IMR-90 (cell line): Measurements from ENCODE around the gene FAM131C. TPM values are rescaled to one million over a fixed set of nuclear protein-coding genes. Genes with fewer than 3 reads are reported as not detected.
"Not testable (repeated sequence)": the region's sequence is repeated elsewhere in the genome, so short reads cannot be mapped to it uniquely, and the experiment has no call there.

Experiments used
- ATAC-seq: fragments of 200-7000 bp; cut with Tn5 transposase; 2 replicates; pipeline ENCODE4 v1.9.1; 2020; ENCODE audit warnings: low read depth, mild to moderate bottlenecking, moderate library complexity
- BruUV-seq: library from RNA; stranded (reverse); fragments of 400-500 nt; replicated peaks from 2 replicates; lab custom pipeline; 2021; lab: Mats Ljungman, UMichigan
- CTCF ChIA-PET: fragments of 300-600 bp; formaldehyde crosslinking; extraction: SDS; loops from one replicate; lab custom pipeline; 2021; ENCODE audit warnings: antibody characterized with exemption; lab: Yijun Ruan, JAX
- POLR2A ChIA-PET: fragments of 300-600 bp; sonication (Branson Sonifier 250); formaldehyde crosslinking; loops from one replicate; lab custom pipeline; 2022; ENCODE audit warnings: antibody characterized with exemption; ENCODE audit not compliant: unreplicated experiment; lab: Charles Lee
- DNase-seq: peaks from one replicate; pipeline ENCODE4 v3.0.0; 2013
- H2AFZ ChIP-seq: replicated peaks from 2 replicates; pipeline ENCODE3; 2013; ENCODE audit warnings: low read length, mild to moderate bottlenecking; ENCODE audit not compliant: poor library complexity
- H2AK5ac ChIP-seq: 2 replicates; pipeline ENCODE4 v1.6.1; 2013; ENCODE audit warnings: low read depth, low read length, inconsistent platforms
- H2AK9ac ChIP-seq: replicated peaks from 2 replicates; pipeline ENCODE3; 2013; ENCODE audit warnings: mild to moderate bottlenecking, low read depth, low read length, moderate library complexity; ENCODE audit not compliant: poor library complexity
- H2BK120ac ChIP-seq: 2 replicates; pipeline ENCODE4 v1.6.1; 2013; ENCODE audit warnings: low read depth, low read length, inconsistent platforms
- H2BK15ac ChIP-seq: 3 replicates; pipeline ENCODE4 v1.6.1; 2013; ENCODE audit warnings: low read depth, low read length, inconsistent platforms
- H2BK20ac ChIP-seq: 2 replicates; pipeline ENCODE4 v1.6.1; 2013; ENCODE audit warnings: low read depth, mild to moderate bottlenecking, inconsistent platforms, low read length, moderate library complexity
- H2BK5ac ChIP-seq: 2 replicates; pipeline ENCODE4 v1.6.1; 2013; ENCODE audit warnings: mild to moderate bottlenecking, low read depth, low read length, inconsistent platforms; ENCODE audit not compliant: poor library complexity, severe bottlenecking
- H3K14ac ChIP-seq: replicated peaks from 2 replicates; pipeline ENCODE4 v1.6.1; 2013; ENCODE audit warnings: low read depth, low read length, inconsistent platforms
- H3K18ac ChIP-seq: 2 replicates; pipeline ENCODE4 v1.6.1; 2013; ENCODE audit warnings: low read depth, low read length, control low read depth
- H3K23ac ChIP-seq: 2 replicates; pipeline ENCODE4 v1.6.1; 2013; ENCODE audit warnings: low read depth, low read length, inconsistent platforms
- H3K27ac ChIP-seq: 2 replicates; pipeline ENCODE4 v1.5.1; 2013; ENCODE audit warnings: mild to moderate bottlenecking, control low read depth, low read length; ENCODE audit not compliant: insufficient read depth
- H3K27me3 ChIP-seq: 2 replicates; pipeline ENCODE4 v1.6.1; 2013; ENCODE audit warnings: low read length; ENCODE audit not compliant: control insufficient read depth, insufficient read depth
- H3K36me3 ChIP-seq: 2 replicates; pipeline ENCODE4 v1.6.1; 2013; ENCODE audit warnings: low read length, mixed read lengths; ENCODE audit not compliant: control insufficient read depth, insufficient read depth
- H3K4ac ChIP-seq: 2 replicates; pipeline ENCODE4 v1.6.1; 2013; ENCODE audit warnings: low read depth, low read length, inconsistent platforms
- H3K4me1 ChIP-seq: 2 replicates; pipeline ENCODE4 v1.6.1; 2013; ENCODE audit warnings: low read length, mixed read lengths; ENCODE audit not compliant: control insufficient read depth, insufficient read depth
- H3K4me2 ChIP-seq: 2 replicates; pipeline ENCODE4 v1.6.1; 2013; ENCODE audit warnings: low read depth, mild to moderate bottlenecking, control low read depth, low read length, moderate library complexity
- H3K4me3 ChIP-seq: 2 replicates; pipeline ENCODE4 v1.5.1; 2013; ENCODE audit warnings: low read depth, mild to moderate bottlenecking, control low read depth, low read length, moderate library complexity; ENCODE audit not compliant: insufficient read depth
- H3K56ac ChIP-seq: 2 replicates; pipeline ENCODE4 v1.6.1; 2013; ENCODE audit warnings: low read length, inconsistent platforms; ENCODE audit not compliant: insufficient read depth; ENCODE audit errors: extremely low read depth
- H3K79me1 ChIP-seq, 2 experiments: 2 replicates each; pipeline ENCODE4 v1.6.1; 2013; ENCODE audit warnings: low read length in 2 of 2, inconsistent platforms in 1 of 2, low read depth in 1 of 2
- H3K9ac ChIP-seq: 2 replicates; pipeline ENCODE4 v1.6.1; 2013; ENCODE audit warnings: low read depth, low read length, control low read depth
- H3K9me1 ChIP-seq: 2 replicates; pipeline ENCODE4 v1.6.1; 2013; ENCODE audit warnings: low read length, inconsistent platforms; ENCODE audit not compliant: insufficient read depth
- H3K9me3 ChIP-seq: 2 replicates; pipeline ENCODE4 v1.6.1; 2013; ENCODE audit warnings: low read length; ENCODE audit not compliant: control insufficient read depth, insufficient read depth
- H4K20me1 ChIP-seq: 2 replicates; pipeline ENCODE4 v1.6.1; 2013; ENCODE audit warnings: low read length, inconsistent platforms; ENCODE audit not compliant: insufficient read depth
- H4K5ac ChIP-seq: 2 replicates; pipeline ENCODE4 v1.6.1; 2013; ENCODE audit warnings: mild to moderate bottlenecking, low read depth, low read length, control low read depth
- H4K8ac ChIP-seq, 2 experiments: 2 replicates each; pipeline ENCODE4 v1.6.1; 2013; ENCODE audit warnings: low read depth in 2 of 2, low read length in 2 of 2, control low read depth in 1 of 2, inconsistent platforms in 1 of 2
- H4K91ac ChIP-seq: 2 replicates; pipeline ENCODE4 v1.6.1; 2013; ENCODE audit warnings: low read depth, low read length, inconsistent platforms; ENCODE audit not compliant: insufficient read depth
- MAFK ChIP-seq: IDR thresholded peaks from 2 replicates; pipeline ENCODE4 v1.6.1; 2012; ENCODE audit warnings: low read depth, low read length, improper control_type of control experiment
- WGBS, 2 experiments: methylation state at CpG; one replicate each; pipeline versions ENCODE4 v1.1.5 to v1.1.7; 2013; ENCODE audit warnings: missing lambda C conversion rate in 2 of 2; ENCODE audit not compliant: insufficient read length in 1 of 2; ENCODE audit errors: extremely low coverage in 2 of 2; 5-methylcytosine and 5-hydroxymethylcytosine counted together
- dilution Hi-C: fragments of 300-500 bp; cut with HindIII; formaldehyde crosslinking; loops from one replicate; pipeline ENCODE4 v1.14.3; 2018; ENCODE audit warnings: low sequenced_read_pairs; ENCODE audit not compliant: unreplicated experiment
- in situ Hi-C: fragments of 300-500 bp; cut with MboI; formaldehyde crosslinking; loops from 3 replicates; pipeline ENCODE4 v1.14.3; 2019; ENCODE audit warnings: low sequenced_read_pairs, inconsistent platforms, mixed read lengths
- intact Hi-C: fragments of 100-400 bp; cut with micrococcal nuclease; formaldehyde crosslinking; loops from 2 replicates; pipeline ENCODE4 v1.10.0; 2022
- polyA plus RNA-seq, 3 experiments: library from polyadenylated mRNA; depleted of rRNA; stranded (reverse); fragments of >200 nt; gene quantifications; 2 replicates each; pipeline ENCODE4 v1.2.3, GENCODE V29; 2012; ENCODE audit warnings: low replicate concordance in 1 of 3
- total RNA-seq: library from RNA; depleted of rRNA; stranded (reverse); fragments of >200 nt; gene quantifications from 2 replicates; pipeline ENCODE4 v1.2.3, GENCODE V29; 2012

The FAM131C gene
- total and polyA plus RNA-seq, 2 of the 4 experiments (the other 2 are of a cell fraction): 0.18 to 1.0 TPM

DNA sequence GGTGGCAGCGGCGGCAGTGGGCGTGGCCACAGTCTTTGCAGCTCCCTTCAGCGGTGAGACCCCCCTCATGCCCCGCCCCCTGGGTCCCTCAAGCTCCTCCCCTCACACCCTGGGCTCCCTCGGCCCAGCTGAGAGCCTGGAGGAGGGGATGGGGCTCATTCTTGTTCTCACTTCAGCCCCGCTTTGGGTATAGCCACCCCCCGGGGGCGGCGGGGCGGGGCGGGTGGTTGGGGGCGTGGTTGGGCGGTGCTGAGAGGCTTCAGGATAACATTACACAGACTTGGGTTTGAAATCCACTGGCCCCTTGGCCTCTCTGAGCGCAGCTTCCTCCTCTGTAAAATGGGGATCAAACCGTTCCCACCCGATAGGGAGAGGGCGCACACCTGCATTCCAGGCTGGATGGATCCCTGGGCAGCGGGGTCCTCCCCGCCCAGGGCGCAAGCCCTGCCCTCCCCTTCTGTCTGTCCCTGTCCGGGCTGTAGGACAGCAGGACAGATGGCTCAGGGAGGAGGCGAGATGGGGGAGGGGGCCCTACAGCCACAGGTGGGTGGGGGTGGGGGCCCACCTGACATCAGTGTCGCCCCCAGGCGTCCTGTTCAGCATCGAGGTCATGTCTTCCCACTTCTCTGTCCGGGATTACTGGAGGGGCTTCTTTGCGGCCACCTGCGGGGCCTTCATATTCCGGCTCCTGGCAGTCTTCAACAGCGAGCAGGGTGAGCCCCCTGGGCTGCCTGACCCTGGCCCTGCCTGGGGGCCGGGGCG lies 46.5 kb downstream of the FAM131C start (continued):
- TF ChIP-seq MAFK: no peak

GRCh38 chr1:16026302-16026701 lies 47.1 kb downstream of the FAM131C start:
- BruUV-seq, POLR2A ChIA-PET, H2BK15ac ChIP-seq: not testable (repeated sequence)

More at GRCh38 chr1:16026302-16026701, 47.1 kb downstream of the FAM131C start:
- H2AK9ac ChIP-seq, DNase-seq, H3K4me2 ChIP-seq, H3K27ac ChIP-seq, H2BK120ac ChIP-seq, H3K56ac ChIP-seq, H4K5ac ChIP-seq, H3K23ac ChIP-seq, H3K4ac ChIP-seq, ATAC-seq, H3K79me1 ChIP-seq, H3K4me1 ChIP-seq, CTCF ChIA-PET, H3K14ac ChIP-seq, H4K8ac ChIP-seq, H2BK20ac ChIP-seq, H3K36me3 ChIP-seq, H3K4me3 ChIP-seq, H2AK5ac ChIP-seq, in situ Hi-C loops, H3K9me3 ChIP-seq, H4K91ac ChIP-seq, intact Hi-C loops, H3K9ac ChIP-seq, dilution Hi-C loops, H2BK5ac ChIP-seq, H3K18ac ChIP-seq, H2AFZ ChIP-seq, H4K20me1 ChIP-seq, H3K9me1 ChIP-seq: not testable (repeated sequence)
- WGBS, 2 experiments: no CpG with 5 or more reads among the region's 10 CpGs
- H3K27me3 ChIP-seq: peaks cover 14% of the 10 kb centered on the region
